Measurements from ENCODE around the gene CERKL.

- no peak for TF ChIP-seq CTCF (IDR thresholded peaks at IDR 0.05)
- TF ChIP-seq EZH2phosphoT487 (IDR thresholded peaks at IDR 0.05): no peak
- no peak for TF ChIP-seq EZH2 (IDR thresholded peaks at IDR 0.05)
Measured at GRCh38 chr2:181558371-181558770, 98.5 kb downstream of the CERKL start.
